ENCODE results near the gene DCDC2C.

GRCh38 chr2:3784731-3785130 is 81.4 kb downstream of the DCDC2C start:
- no peak for TF ChIP-seq CTCF (IDR thresholded peaks at IDR 0.05; ENCODE audit: low read length)
- no peak for TF ChIP-seq EZH2 (IDR thresholded peaks at IDR 0.05; ENCODE audit: borderline replicate concordance, low read length)
